ENCODE measurements around the gene SPRYD4.
"Not testable (repeated sequence)": the region's sequence is repeated elsewhere in the genome, so short reads cannot be mapped to it uniquely, and the experiment has no call there.

The SPRYD4 gene

GRCh38 chr12:56468216-56469006 lies at the start of gene SPRYD4:
SPRYD4 (plus strand) TSS chr12:56468578; CDS start chr12:56468592, 14 bp downstream.
- DNase-seq (ENCODE audit: low read depth in 2 of 2), result peak; percentile 85 to 89

GRCh38 chr12:56420411-56420810 lies 48.0 kb upstream of the SPRYD4 start:
- no peak for DNase-seq (ENCODE audit: low read depth in 2 of 2)

GRCh38 chr12:56425193-56425592 lies 43.2 kb upstream of the SPRYD4 start:
- no peak for DNase-seq (ENCODE audit: low read depth in 2 of 2)

GRCh38 chr12:56425940-56426438 lies 42.4 kb upstream of the SPRYD4 start:
- no peak for DNase-seq (ENCODE audit: low read depth in 2 of 2)

- no peak for DNase-seq (ENCODE audit: low read depth in 2 of 2)
Observed at GRCh38 chr12:56431288-56431687, 37.1 kb upstream of the SPRYD4 start.

GRCh38 chr12:56431850-56432249 lies 36.5 kb upstream of the SPRYD4 start:
- no peak for DNase-seq (ENCODE audit: low read depth in 2 of 2)

- no peak for DNase-seq (ENCODE audit: low read depth in 2 of 2)
Observed at GRCh38 chr12:56434828-56435227, 33.5 kb upstream of the SPRYD4 start.

DNA sequence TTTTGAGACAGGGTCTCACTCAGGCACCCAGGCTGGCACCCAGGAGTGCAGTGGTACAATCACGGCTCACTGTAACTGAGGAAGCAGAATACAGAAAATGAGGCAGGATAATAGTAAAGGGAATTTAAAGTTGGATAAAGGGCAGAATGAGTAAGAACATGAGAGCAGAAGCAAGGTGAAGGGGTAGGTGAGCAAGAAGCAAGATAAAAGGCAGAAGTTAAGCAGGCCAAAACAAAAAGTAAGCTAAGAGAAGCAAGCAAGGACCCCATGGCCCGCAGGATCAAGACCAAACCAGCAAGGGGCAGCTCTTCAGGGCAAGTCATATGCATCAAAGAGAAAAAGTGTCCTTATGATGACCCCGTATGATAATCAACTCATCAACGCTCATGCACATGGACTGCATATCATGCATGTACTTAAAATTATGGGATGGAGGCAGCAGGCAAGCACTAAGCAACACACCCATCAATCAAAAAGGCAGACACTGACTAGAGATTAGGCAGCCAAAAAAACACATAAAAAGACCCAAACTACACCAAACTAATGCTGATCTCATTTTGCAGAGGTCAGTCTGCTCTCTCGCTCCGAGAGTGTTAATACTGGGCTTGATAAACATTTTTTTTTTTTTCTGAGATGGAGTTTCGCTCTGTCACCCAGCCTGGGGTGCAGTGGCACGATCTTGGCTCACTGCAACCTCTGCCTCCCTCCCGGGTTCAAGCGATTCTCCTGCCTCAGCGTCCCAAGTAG lies 30.8 kb upstream of the SPRYD4 start:
- no peak for DNase-seq (ENCODE audit: low read depth in 2 of 2)

GRCh38 chr12:56443208-56443607 lies 25.2 kb upstream of the SPRYD4 start:
- not testable (repeated sequence) for DNase-seq (ENCODE audit: low read depth in 2 of 2)

- peak; percentile 64 to 70 for DNase-seq (ENCODE audit: low read depth in 2 of 2)
Observed at GRCh38 chr12:56448860-56449621, 19.3 kb upstream of the SPRYD4 start, which contains the start of gene TIMELESS. TIMELESS (minus strand) TSS chr12:56449426; CDS start chr12:56434170, 15,256 bp downstream.

DNA sequence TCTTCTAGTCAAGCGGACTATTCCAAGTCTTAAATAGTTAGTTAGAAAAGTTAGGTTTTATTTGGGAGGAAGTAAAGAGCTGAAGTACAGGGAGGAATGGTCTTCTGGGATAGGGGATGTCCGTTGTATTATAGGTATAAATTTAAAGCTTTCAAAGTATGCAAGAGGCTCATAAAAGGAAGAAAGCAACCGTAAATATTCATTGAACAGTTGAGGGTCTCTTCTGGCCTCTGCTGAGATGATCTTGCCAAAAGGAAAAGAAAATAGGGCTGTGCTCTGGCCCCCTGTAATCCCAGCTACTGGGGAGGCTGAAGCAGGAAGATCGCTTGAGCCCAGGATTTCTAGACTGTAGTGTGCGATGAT lies 18.8 kb upstream of the SPRYD4 start:
- no peak for DNase-seq (ENCODE audit: low read depth in 2 of 2)

DNA sequence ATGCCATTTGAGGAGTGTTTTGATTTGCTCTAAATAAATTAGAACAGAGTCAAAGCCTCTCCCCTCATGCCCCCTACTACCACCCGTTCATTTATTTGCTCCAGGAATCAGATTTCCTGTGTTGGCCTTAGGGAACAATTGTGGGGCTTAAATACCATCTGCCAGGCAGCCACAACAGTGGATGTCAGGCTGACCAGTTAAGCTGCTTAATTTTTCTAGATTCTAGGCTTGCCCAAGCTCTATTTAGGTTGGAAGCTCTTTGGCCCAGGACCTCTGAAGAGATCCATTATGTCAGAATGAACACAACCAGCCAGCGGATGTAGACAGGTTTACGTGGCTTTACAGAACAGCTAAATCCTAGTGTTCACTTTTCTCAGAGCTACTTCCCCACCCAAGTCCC lies 18.1 kb upstream of the SPRYD4 start:
- DNase-seq (ENCODE audit: low read depth in 2 of 2), result no peak

GRCh38 chr12:56451147-56451546 lies 17.2 kb upstream of the SPRYD4 start:
- no peak for DNase-seq (ENCODE audit: low read depth in 2 of 2)

DNA sequence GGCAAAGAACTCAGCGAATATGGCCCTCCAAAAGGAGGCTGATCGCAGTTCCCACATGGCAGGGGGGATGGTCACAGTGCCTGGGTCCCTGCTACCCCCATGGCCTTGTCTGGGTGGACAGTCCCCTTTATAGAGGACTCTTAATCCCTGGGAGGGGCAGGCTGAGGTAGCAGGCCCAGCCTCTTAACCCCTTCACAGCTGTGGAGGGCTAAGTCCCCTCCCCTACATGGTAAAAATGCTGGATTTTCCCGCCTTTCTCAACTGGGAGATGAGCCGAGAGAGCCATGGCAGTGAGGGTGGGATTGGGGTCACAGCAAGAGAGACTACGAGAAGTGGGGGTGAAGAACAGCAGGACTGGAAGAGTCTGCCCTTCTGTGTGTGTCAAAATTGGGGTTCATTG lies 13.8 kb upstream of the SPRYD4 start, which contains the start of gene MIP:
Gene MIP (minus strand): TSS at position 101 of the 400 bp plus-strand sequence. CDS start 44 bp downstream, at position 57.
- no peak for DNase-seq (ENCODE audit: low read depth in 2 of 2)

DNA sequence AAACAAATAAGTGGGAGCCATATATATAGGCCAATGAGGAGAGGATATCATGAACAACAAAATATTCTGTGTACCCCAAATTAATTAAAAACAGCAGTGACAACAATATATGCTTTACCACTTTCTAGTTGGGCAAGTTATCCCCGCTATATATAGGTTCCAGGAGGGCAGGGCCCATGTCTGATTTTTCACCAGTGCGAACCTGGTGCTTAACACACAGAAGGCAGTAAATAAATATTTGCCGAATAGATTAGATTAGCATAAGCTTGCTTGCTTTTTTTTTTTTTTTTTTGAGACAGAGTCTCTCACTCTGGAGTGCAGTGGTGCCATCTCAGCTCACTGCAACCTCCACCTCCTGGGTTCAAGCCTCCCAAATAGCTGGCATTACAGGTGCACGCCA lies 10.6 kb upstream of the SPRYD4 start:
- DNase-seq (ENCODE audit: low read depth in 2 of 2), result no peak

DNA sequence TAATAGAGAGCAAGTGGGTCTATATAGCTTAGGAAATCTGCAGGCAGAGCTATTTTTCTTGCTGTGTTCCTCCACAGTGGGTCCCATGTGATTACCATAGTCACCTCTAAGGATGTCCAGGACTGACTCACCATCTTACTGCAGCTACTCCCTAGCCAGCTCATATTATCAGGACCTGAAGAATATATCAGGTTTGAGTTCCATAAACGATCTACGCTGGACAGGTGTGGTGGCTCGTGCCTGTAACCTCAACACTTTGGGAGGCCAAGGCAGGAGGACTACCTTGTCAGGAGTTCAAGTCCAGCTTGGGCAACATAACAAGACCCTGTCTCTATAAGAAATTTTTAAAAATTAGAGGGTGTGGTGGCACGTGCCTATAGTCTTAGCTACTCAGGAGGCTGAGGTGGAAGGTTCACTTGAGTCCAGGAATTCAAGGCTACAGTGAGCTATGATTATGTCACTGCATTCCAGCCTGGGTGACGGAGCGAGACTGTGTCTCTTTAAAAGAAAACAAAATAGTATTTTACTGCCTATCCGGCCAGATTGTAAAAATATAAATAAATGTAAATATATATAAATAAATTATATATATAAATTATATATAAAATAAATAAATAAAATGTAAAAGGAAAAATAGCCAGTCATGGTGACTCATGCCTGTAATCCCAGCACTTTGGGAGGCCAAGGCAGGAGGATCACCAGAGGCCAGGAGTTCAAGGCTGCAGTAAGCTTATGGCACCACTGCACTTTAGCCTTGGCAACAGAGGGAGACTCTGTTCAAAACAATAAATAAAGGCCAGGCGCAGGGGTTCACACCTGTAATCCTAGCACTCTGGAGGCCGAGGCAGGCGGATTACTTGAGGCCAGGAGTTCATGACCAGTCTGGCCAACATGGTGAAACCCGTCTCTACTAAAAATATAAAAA lies 6.9 kb upstream of the SPRYD4 start:
- DNase-seq (ENCODE audit: low read depth in 2 of 2), result no peak

- DNase-seq (ENCODE audit: low read depth in 2 of 2), result no peak
Observed at GRCh38 chr12:56462565-56462964, 5.8 kb upstream of the SPRYD4 start.

- no peak for DNase-seq (ENCODE audit: low read depth in 2 of 2)
Observed at GRCh38 chr12:56469007-56469930, 891 bp downstream of the SPRYD4 start.

DNA sequence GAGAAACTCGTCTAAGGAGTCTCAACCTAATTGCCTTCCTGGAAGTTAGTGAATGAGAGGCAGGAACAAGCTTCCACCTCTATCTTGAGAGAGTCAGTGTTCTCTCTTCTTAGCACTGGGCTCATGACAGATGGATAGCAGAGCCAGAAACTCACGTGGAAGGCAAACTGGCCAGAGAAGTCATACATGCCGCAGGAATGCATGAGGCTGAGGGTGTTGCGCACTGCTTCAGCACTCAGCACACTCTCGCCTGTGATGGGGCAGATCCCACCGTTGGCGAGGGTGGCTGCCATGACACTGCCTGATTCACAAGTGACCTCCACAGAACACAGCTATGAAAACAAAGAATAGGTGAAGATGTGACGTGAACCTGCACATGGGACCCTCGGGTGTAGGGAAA lies 6.0 kb downstream of the SPRYD4 start:
- DNase-seq (ENCODE audit: low read depth in 2 of 2), result no peak

DNA sequence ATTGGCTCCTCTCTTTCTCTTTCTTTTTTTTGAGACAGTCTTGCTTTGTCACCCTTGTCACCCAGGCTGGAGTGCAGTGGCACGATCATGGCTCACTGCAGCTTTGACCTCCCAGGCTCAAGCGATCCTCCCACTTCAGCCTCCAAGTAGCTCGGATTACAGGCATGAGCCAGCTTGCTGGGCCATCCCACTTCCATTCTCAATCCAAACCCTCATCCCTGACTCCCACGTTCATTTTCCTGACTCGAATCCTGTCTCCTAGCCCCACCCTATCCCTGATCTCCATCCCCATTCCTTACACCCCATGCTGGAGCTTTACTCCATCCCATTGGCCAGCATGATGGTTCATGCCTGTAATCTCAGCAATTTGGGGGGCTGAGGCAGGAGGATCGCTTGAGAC lies 7.8 kb downstream of the SPRYD4 start:
- no peak for DNase-seq (ENCODE audit: low read depth in 2 of 2)

All from activated CD8-positive, alpha-beta memory T cell treated with anti-CD3 and anti-CD28 coated beads for 4 hours (primary cell).